HG03521 (cell line): Measurements from ENCODE around the gene PRKN.

ENCODE experiments used
- ATAC-seq: cut with Tn5 transposase; IDR thresholded peaks from one replicate; pipeline ENCODE4 v1.9.1; 2021; ENCODE audit warnings: mild to moderate bottlenecking, moderate library complexity; ENCODE audit not compliant: unreplicated experiment

The PRKN gene

GRCh38 chr6:161486361-161487216, 1241.0 kb downstream of the PRKN start:
- ATAC-seq = no peak

- no peak for ATAC-seq
These were observed 1245.1 kb downstream of the PRKN start for GRCh38 chr6:161482517-161482858.

DNA sequence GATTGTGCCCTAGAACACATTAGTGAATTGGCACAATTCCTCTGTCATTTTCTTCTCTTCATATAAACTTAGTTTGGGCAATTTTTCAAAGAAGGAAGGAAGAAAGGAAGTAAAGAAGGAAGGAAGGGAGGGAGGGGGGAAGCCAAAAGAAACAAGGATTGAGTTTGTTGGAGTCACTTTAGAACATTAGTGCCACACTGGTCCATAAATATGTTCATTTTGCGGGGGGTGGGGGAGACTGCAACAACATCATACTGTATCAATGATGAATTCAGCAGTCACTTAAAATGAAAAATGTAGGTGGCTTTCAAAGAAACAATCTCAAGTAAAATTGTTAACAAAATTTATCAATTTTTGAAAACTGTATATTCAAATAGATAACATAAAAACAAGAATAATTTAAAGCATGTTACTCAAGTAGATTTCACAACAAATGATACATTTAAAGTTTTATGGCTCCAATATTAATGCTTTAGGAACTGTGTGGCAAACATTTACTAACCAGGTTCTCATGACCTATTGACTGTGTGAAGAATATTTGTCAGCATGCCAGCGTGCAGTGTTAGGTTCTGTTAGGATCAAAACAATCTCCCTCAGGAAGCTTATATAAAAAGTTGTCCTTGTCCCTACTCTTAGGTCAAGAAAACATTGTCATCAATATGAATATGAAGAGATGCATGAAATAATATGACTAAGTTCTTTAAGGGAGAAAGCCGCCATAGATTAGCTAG, 1245.6 kb downstream of the PRKN start:
- no peak for ATAC-seq

DNA sequence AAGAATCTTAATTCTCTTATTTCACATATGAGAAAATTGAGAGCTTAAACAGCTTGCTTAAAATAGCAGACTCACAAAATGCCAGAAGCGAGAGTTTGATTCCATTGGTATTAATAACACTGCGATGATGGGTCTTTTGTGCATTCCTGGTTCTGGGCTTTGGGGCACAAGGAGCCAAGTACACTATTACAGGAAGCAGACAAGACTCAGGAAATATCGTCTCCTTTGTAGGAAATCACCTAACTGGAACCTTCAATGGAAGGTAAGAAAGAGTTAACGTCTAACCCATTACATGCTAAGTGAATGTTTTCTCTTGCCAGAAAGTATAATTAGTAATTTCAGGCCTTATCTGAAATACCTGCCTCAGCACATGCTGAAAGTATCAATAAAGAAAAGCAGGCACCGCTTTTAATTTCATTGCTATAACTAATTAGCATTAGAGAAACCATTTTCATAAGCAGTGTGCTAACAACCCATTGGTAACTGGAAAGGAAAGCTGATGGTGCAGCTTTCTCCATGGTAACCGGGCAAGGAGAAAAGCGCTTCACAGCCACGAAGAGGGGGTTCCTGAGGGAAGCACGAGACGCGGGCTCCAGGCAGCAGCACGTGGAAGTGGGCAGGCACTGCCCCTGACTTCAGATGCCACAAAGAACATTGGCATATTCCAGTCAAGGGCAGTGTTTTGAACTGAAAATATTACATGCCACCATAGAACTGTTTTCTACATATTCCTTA, 1247.0 kb downstream of the PRKN start:
- no peak for ATAC-seq

GRCh38 chr6:161479376-161479775, 1248.2 kb downstream of the PRKN start:
- ATAC-seq = no peak

DNA sequence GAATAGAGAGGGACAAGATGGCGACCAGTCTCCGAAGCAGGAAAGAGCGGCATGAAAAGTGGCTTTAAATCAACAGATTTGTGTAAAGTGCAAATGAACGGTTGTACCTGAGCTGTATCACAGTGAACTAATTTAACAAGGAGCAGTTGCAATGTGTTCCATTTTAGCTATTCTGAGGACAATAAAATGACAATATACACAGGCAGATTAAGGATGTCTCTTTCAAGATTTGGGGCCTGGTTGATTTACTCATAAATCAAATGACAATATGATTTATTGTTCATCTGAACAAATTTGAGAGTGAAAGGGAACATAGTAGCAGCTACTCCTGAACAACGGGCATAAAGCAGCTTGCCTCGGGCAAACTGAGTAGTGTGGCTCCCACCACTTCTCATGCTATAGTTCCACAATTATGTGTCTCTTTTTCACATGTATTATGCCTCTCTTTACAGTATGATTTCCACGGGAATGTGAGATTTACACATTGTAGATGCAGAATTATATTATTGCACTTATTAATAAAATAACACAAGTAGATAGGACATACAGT, 1249.6 kb downstream of the PRKN start:
- no peak for ATAC-seq

- no peak for ATAC-seq
These were observed 1250.9 kb downstream of the PRKN start for GRCh38 chr6:161476711-161477110.

- ATAC-seq = no peak
These were observed 1262.2 kb downstream of the PRKN start for GRCh38 chr6:161465403-161465802.

DNA sequence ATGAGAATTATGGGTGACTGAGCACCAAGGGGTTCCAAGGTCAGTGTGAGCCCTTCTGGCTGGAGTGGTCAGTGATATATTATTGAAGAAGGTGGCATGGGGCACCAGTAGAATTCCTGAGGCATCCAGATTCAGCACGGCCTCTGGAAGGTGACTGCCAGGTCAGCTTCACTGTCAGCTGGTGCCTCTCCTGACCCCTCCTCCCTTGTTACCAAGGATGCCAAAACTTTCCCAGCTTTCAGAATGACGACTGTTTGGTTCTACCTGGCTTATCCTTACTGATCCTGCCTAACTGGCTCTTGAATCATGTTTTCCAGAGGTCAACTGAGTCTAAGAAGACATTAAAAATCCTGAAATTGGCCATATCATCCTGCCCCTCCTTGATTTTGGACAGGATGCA, 1264.5 kb downstream of the PRKN start:
- ATAC-seq = no peak

GRCh38 chr6:161462148-161462547, 1265.4 kb downstream of the PRKN start:
- ATAC-seq = no peak

DNA sequence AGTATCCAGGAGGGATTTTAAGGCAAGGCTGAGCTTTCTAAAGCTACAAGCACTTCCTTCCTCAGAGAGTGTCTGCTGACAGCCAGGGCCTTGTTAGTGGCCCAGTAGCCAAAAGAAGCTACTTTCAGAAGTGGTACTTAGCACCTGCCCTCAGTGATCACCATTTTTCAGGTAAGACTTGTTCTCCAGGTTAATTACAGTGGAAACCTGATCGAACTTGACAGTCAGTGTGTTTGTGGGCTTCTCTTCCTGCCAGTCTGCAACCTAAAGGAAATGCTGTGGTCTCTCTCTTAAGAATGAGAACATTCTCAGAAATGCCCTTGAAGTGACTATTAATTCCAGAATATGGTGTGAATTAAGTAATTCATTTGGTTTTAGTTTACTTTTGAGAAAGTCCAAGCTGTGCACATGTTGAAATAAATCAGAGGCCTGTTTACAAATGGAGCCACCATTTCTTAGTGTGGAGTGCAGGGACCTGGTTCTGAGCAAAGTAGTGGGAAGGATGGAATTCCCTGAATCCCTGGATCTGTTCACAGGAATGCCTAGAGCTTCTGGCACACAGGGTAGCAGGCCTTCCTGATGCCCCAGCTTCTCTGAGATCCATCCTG, 1268.5 kb downstream of the PRKN start:
- no peak for ATAC-seq

GRCh38 chr6:161458201-161458951, 1269.2 kb downstream of the PRKN start:
- ATAC-seq = no peak

- ATAC-seq = no peak
These were observed 1271.7 kb downstream of the PRKN start for GRCh38 chr6:161455848-161456247.

GRCh38 chr6:161453558-161453957, 1274.0 kb downstream of the PRKN start:
- no peak for ATAC-seq

- ATAC-seq = no peak
These were observed 1275.3 kb downstream of the PRKN start for GRCh38 chr6:161452241-161452640.

DNA sequence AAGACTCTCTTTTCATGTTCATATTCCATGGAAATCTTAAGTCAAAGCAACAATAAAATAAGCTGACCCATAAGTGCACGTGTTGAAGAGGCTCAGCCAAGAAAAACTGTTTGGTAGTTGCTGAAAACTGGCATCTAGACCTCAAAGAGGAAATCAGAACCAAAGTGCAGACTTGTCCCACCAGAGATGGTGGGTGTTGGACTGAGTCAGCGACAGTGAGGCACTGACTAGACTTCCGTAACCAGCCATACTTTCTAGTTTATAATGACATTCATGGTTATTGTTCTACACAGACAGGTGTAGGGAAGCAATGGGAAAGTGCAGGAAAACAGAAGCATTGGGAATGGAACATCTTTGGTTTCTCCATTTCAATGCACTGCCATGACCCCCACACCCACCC, 1278.0 kb downstream of the PRKN start:
- ATAC-seq = no peak

GRCh38 chr6:161446949-161447348, 1280.6 kb downstream of the PRKN start:
- ATAC-seq = no peak

- no peak for ATAC-seq
These were observed 1281.2 kb downstream of the PRKN start for GRCh38 chr6:161446296-161446925.

- ATAC-seq = no peak
These were observed 1282.4 kb downstream of the PRKN start for GRCh38 chr6:161445021-161445799.
